Activated CD8-positive, alpha-beta memory T cell treated with anti-CD3 and anti-CD28 coated beads, Interleukin-2, amount 50 U/mL, for 24 hours (primary cell): Measurements from ENCODE around the gene BCL11A.

Experiments
- DNase-seq: peaks from one replicate; pipeline ENCODE4 v3.0.0-alpha.2; 2020; ENCODE audit errors: extremely low read depth

BCL11A gene

GRCh38 chr2:60406192-60406591, 147.3 kb downstream of the BCL11A start:
- DNase-seq = no peak

GRCh38 chr2:60405271-60405919, 148.1 kb downstream of the BCL11A start:
- no peak for DNase-seq
